Uterus (tissue), 4 donors: ENCODE measurements around the gene KCNQ5. TPM values are rescaled to one million over a fixed set of nuclear protein-coding genes. Genes with fewer than 3 reads are reported as not detected.
"Not testable (repeated sequence)": the region's sequence is repeated elsewhere in the genome, so short reads cannot be mapped to it uniquely, and the experiment has no call there.

Experiments
- DNase-seq, 2 donors: peaks; one replicate each; pipeline ENCODE4 v3.0.0-alpha.2; 2019 to 2020
- H3K27ac ChIP-seq, 2 donors: fragments of 200-600 bp; sonication (generic); 1 replicate in 1 of 2; 2 replicates in 1 of 2; pipeline ENCODE4 v1.5.1; 2016 to 2018
- H3K27me3 ChIP-seq, 2 donors: fragments of 200-600 bp; sonication (generic); one replicate each; pipeline ENCODE4 v1.5.1; 2018 to 2019; ENCODE audit warnings: control low read depth in 1 of 2
- H3K36me3 ChIP-seq, 2 donors: fragments of 200-600 bp; sonication (generic); one replicate each; pipeline ENCODE4 v1.5.1; 2019; ENCODE audit warnings: control low read depth in 1 of 2
- H3K4me1 ChIP-seq, 2 donors: fragments of 200-600 bp; sonication (generic); one replicate each; pipeline ENCODE4 v1.5.1; 2018 to 2019; ENCODE audit warnings: control low read depth in 1 of 2
- H3K4me3 ChIP-seq, 2 donors: fragments of 200-600 bp; sonication (generic); 1 replicate in 1 of 2; 2 replicates in 1 of 2; pipeline ENCODE4 v1.5.1; 2018 to 2019; ENCODE audit warnings: mild to moderate bottlenecking in 1 of 2
- H3K9me3 ChIP-seq, 2 donors: fragments of 200-600 bp; sonication (generic); one replicate each; pipeline ENCODE4 v1.5.1; 2019; ENCODE audit warnings: control low read depth in 1 of 2
- CTCF ChIP-seq, 4 experiments: fragments of 200-600 bp in 2 of 4; fragments of 450-650 bp in 2 of 4; sonication (generic) in 2 of 4; IDR thresholded peaks; one replicate each; pipeline ENCODE4 v1.5.1; 2016 to 2019; ENCODE audit warnings: antibody characterized with exemption in 4 of 4, mild to moderate bottlenecking in 2 of 4, moderate library complexity in 1 of 4
- POLR2A ChIP-seq, 2 donors: fragments of 450-650 bp; IDR thresholded peaks; one replicate each; pipeline ENCODE4 v1.6.1; 2016; ENCODE audit warnings: antibody characterized with exemption in 2 of 2, mild to moderate bottlenecking in 1 of 2, moderate library complexity in 1 of 2
- intact Hi-C: fragments of 100-400 bp; cut with DNase I; formaldehyde crosslinking; loops from one replicate; pipeline ENCODE4 v1.15.1; 2023; ENCODE audit warnings: low total_unique reads
- total RNA-seq, 4 donors: library from RNA; depleted of rRNA in 3 of 4; stranded (reverse); fragments of >200 nt in 3 of 4; gene quantifications; one replicate each; pipeline versions ENCODE4 v1.1.0 to v1.2.4, GENCODE V29; 2014 to 2023
- donor health status: DM: yes; HTN: yes; CAD: no.

The KCNQ5 gene
- total RNA-seq, 4 donors from 2014 or later, result 0.34 to 2.4 TPM; not detected in 2

- H3K27me3 ChIP-seq, result no peaks in the 10 kb centered on the region
- DNase-seq, result no peak
- no peak for TF ChIP-seq POLR2A (IDR thresholded peaks at IDR 0.05)
- no peak for TF ChIP-seq CTCF (IDR thresholded peaks at IDR 0.05)
- H3K36me3 ChIP-seq, result no peaks in the 10 kb centered on the region
- H3K4me3 ChIP-seq, result no peak overlapping the region
- intact Hi-C loops, result no loop called here
- H3K4me1 ChIP-seq, result no peaks in the 10 kb centered on the region
- H3K9me3 ChIP-seq, result no peaks in the 10 kb centered on the region
- no peak overlapping the region for H3K27ac ChIP-seq
Measured at GRCh38 chr6:72977114-72977513, 355.2 kb downstream of the KCNQ5 start.

- DNase-seq, intact Hi-C loops, H3K9me3 ChIP-seq, H3K36me3 ChIP-seq, H3K27ac ChIP-seq, H3K4me3 ChIP-seq, H3K4me1 ChIP-seq, H3K27me3 ChIP-seq: not testable (repeated sequence)
Measured at GRCh38 chr6:72978808-72979207, 356.9 kb downstream of the KCNQ5 start.

GRCh38 chr6:72984189-72984831 lies 362.4 kb downstream of the KCNQ5 start:
- H3K27me3 ChIP-seq, DNase-seq, intact Hi-C loops, H3K4me3 ChIP-seq, H3K27ac ChIP-seq, H3K4me1 ChIP-seq, H3K9me3 ChIP-seq, H3K36me3 ChIP-seq: not testable (repeated sequence)

- intact Hi-C loops, result no loop called here
- H3K9me3 ChIP-seq, result no peaks in the 10 kb centered on the region
- TF ChIP-seq POLR2A (IDR thresholded peaks at IDR 0.05), result no peak
- TF ChIP-seq CTCF (IDR thresholded peaks at IDR 0.05), result no peak
- no peaks in the 10 kb centered on the region for H3K27me3 ChIP-seq
- H3K4me3 ChIP-seq, result no peak overlapping the region
- H3K27ac ChIP-seq, result no peak overlapping the region
- H3K4me1 ChIP-seq, result no peaks in the 10 kb centered on the region
- H3K36me3 ChIP-seq, result no peaks in the 10 kb centered on the region
- DNase-seq, result no peak
Measured at GRCh38 chr6:72984981-72985665, 363.3 kb downstream of the KCNQ5 start.

- no peak for TF ChIP-seq POLR2A (IDR thresholded peaks at IDR 0.05)
- TF ChIP-seq CTCF (IDR thresholded peaks at IDR 0.05), result no peak
- Histone ChIP-seq H3K27me3 (no peaks in the 10 kb centered on the region), H3K4me3 (no peak overlapping the region), H3K36me3 (no peaks in the 10 kb centered on the region), H3K9me3 (no peaks in the 10 kb centered on the region), H3K27ac (no peak overlapping the region), H3K4me1 (no peaks in the 10 kb centered on the region)
- no peak for DNase-seq
- intact Hi-C loops, result no loop called here
Measured at GRCh38 chr6:72987301-72987700, 365.4 kb downstream of the KCNQ5 start.

GRCh38 chr6:72999995-73000394 lies 378.1 kb downstream of the KCNQ5 start:
- TF ChIP-seq CTCF (IDR thresholded peaks at IDR 0.05) (no peak), POLR2A (IDR thresholded peaks at IDR 0.05) (no peak)
- H3K4me1 ChIP-seq, result no peaks in the 10 kb centered on the region
- H3K9me3 ChIP-seq, result no peaks in the 10 kb centered on the region
- H3K27me3 ChIP-seq, result no peaks in the 10 kb centered on the region
- no peak for DNase-seq
- no peaks in the 10 kb centered on the region for H3K36me3 ChIP-seq
- no peak overlapping the region for H3K27ac ChIP-seq
- no peak overlapping the region for H3K4me3 ChIP-seq
- intact Hi-C loops, result no loop called here
